Measurements from ENCODE around the gene RBM28.

RBM28 gene

GRCh38 chr7:128265156-128265905, 78.4 kb downstream of the RBM28 start:
- FAIRE-seq: no peak
- DNase-seq (ENCODE audit: insufficient read length, low spot score): no peak

DNA sequence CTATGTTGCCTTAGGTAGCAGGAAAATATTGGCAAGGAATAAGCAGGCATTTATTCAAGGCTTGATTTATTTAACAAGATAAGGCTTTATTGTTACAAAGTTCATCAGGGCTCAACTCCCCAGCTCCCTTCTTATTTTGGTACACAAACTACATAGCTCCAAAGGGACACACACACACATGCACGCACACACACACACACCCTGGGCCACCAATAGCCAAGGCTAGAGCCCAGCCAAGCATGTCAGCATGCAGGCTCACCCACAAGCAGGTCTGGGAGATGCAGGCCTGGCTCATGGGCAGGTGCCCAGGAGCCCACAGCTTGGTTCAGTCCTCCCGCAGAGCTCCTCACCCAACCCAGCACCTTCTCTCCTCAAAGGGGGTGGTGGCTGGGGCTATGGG, 79.2 kb downstream of the RBM28 start:
- DNase-seq (ENCODE audit: insufficient read length, low spot score) (no peak), FAIRE-seq (no peak)

DNA sequence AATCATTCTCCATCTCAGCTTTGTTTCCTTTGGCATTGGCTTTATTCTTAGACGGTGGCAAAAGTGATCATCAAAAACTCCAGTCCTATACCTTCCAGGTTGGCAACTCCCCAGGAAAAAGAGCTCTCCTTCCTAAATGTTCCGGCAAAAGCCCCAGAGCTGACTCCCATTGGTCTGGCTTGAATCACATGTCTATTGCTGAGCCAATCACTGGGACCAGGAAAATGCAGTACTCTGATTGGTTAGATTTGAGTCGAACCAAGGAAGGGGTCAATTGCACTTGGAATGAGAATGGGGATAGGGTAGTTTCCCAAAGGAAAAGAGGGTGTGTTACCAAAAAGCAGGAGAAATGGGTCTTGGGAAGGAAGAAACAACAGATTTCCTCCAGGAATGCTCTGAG, 80.3 kb downstream of the RBM28 start:
- FAIRE-seq (no peak), DNase-seq (ENCODE audit: insufficient read length, low spot score) (no peak)

- DNase-seq (ENCODE audit: insufficient read length, low spot score) (no peak), FAIRE-seq (no peak)
Observed at GRCh38 chr7:128262273-128263028, 81.3 kb downstream of the RBM28 start.

DNA sequence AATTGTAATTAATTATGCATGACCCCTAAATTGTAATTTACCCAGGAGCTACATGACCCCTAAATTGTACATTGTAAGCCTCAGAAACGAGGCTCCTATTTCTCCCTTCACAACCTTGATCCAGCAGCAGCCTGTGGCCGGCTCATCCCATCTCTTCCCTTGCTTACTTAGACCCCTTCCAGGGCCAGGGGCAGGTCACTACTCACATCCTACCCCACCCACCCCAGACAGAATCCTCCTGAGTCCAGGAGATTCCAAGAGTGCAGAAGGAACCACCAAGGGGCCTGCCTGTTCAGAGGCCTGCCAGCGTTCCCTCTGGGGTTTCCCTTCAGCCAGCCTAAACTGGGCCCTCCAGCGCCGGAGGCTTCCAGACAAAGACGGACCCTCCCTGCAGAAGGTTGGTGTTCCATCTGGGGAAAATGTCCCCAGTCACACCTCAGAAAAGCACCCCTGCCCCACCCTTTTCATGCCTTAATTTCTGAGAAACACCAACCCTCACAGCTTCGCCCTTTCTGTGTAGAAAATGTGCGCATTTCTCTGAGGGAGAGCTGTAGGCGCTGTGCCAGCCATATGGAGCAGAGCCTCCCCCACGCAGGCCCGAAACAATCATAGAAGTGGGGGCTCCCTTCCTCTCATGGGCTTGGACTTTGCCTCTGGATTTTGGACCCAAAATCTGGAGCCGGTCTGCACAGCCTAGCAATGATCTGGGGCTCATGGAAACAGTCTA, 83.5 kb downstream of the RBM28 start:
- FAIRE-seq (no peak), DNase-seq (ENCODE audit: insufficient read length, low spot score) (no peak)

DNA sequence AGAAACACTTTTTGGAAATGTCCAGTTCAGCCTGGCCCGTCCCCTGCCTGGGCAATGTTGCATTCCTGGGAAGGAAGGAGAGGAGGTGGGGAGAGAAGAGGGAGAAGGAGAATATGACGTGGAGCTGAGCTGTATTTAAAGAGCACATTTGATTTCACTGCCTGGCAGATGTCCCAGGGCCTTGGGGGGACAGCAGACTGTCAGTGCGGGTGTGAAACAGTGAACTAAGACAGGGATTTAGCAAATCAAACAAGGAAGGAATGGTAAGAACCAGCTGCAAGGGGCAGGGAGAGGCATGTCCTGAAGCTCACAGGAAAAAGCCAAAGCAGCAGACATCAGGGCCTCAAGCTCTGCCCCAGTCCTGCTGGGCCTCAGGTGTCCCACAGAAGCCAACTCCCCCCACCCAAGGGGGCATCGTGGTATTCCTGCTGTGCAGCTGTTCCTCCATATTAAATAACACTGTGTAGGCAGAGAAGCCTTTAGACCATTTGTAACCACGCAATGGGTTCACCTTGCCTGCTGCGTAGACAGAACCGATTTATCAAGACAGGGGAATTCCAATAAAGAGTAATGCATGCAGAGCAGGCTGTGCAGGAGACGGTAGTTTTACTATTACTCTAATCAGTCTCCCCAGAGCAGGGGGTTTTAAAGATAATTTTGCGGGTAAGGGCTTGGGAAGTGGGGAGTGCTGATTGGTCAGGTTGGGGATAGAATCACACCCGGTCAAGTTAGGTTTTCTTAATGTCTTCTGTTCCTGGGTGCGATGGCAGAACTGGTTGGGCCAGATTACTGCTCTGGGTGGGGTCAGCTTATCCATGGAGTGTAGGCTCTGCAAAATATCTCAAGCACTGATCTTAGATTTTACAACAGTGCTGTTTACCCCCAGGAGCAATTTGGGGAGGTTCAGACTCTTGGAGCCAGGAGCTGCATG, 84.3 kb downstream of the RBM28 start:
- FAIRE-seq: no peak

GRCh38 chr7:128257458-128257857, 86.2 kb downstream of the RBM28 start:
- DNase-seq (ENCODE audit: insufficient read length, low spot score) (no peak), FAIRE-seq (no peak)

More for the DNA sequence above, 84.3 kb downstream of the RBM28 start:
- DNase-seq (ENCODE audit: insufficient read length, low spot score): no peak

DNA sequence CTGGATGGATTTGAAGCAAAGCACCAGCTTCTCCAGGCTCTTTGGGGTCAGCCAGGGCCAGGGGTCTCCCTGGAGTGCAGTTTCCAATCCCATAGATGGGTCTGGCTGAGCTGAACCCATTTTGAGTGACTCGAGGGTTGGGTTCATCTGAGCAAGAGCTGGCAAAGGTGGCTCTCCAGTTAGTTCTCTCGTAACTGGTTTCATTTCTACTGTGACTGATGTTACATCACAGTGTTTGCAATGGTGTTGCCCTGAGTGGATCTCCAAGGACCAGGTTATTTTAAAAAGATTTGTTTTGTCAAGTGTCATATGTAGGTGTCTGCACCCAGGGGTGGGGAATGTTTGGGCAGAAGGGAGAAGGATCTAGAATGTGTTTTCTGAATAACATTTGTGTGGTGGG, 88.4 kb downstream of the RBM28 start:
- no peak for DNase-seq (ENCODE audit: insufficient read length, low spot score)
- no peak for FAIRE-seq

DNA sequence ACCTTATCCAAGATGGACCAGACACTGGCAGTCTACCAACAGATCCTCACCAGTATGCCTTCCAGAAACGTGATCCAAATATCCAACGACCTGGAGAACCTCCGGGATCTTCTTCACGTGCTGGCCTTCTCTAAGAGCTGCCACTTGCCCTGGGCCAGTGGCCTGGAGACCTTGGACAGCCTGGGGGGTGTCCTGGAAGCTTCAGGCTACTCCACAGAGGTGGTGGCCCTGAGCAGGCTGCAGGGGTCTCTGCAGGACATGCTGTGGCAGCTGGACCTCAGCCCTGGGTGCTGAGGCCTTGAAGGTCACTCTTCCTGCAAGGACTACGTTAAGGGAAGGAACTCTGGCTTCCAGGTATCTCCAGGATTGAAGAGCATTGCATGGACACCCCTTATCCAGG, 89.2 kb downstream of the RBM28 start:
- FAIRE-seq: no peak
- DNase-seq (ENCODE audit: insufficient read length, low spot score): no peak

GRCh38 chr7:128253701-128254100, 90.0 kb downstream of the RBM28 start:
- FAIRE-seq (no peak), DNase-seq (ENCODE audit: insufficient read length, low spot score) (no peak)

GRCh38 chr7:128251337-128251736, 92.4 kb downstream of the RBM28 start:
- no peak for FAIRE-seq
- no peak for DNase-seq (ENCODE audit: insufficient read length, low spot score)

All from HTR-8/SVneo (cell line).